ENCODE measurements around the gene C22orf23. TPM values are rescaled to one million over a fixed set of nuclear protein-coding genes. Genes with fewer than 3 reads are reported as not detected.

C22orf23 gene
- total and polyA plus RNA-seq, 9 of the 15 experiments (the other 6 are each of a cell fraction or from before 2014, with no cell fraction given): 0.25 to 1.0 (median 0.53) TPM

DNA sequence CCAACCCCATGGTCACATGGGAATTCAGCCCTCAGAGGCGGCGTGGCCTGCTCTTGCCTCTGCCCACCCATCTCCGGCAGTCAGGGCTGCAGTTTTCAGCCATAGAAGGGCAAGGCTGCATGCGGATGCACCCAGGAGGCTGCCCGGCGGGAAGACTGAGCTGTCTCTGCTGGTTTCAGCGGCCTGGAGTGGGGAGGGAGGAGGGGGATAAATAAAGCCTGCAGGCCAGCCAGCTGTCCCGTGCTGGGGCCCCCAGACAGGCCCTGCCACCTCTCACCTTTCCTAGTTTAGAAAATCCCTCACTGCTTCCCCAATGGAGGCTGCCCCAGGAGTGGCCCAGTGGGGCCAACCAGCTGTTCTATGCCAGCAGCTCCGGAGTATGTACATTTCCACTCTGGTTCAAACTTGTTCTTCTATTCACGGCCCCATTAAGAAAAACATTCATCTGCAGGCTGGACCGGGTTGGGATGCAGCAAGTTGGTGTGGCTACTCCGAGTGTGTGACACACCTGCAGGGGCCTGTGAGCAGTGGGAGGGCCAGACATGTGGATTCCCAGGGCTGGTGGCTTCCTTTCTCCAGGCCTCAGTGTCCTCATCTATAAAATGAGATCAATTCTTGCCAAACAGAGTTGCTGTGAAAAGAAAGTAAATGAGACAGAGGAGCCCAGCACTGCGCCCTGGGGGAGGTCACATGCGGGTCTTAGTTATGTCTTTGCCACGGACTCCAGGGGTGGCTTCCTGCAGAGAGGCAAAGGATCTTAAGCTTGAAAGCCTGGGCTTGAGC is 42.3 kb downstream of the C22orf23 start:
- Histone ChIP-seq H3K4me1 (replicated peaks in 1 of 2; ENCODE audit: control insufficient read depth in 2 of 2, insufficient read depth in 2 of 2, low read length in 2 of 2) (peaks cover 6 to 21% of the 10 kb centered on the region in 2 experiments; a peak in 4 of 5 replicates), H3K79me2 (ENCODE audit: control insufficient read depth, insufficient read depth, low read length) (peaks cover 8% of the 10 kb centered on the region; the same call in 2 of the 3 replicates), H3K27me3 (ENCODE audit: control insufficient read depth in 2 of 2, insufficient read depth in 2 of 2, low read length in 2 of 2) (no peaks in the 10 kb centered on the region), H3K36me3 (ENCODE audit: control insufficient read depth, insufficient read depth, low read length) (peaks cover 4% of the 10 kb centered on the region; the same call in 2 of the 3 replicates), H3K27ac (ENCODE audit: extremely low read depth, low read depth, low read length) (no peak overlapping the region), H3K4me3 (no peak overlapping the region), H3K9me1 (ENCODE audit: control insufficient read depth, insufficient read depth, low read length) (no peaks in the 10 kb centered on the region), H4K20me1 (replicated peaks; ENCODE audit: control insufficient read depth, insufficient read depth, low read length) (no peaks in the 10 kb centered on the region; the same call in 1 of the 2 replicates), H3K4me2 (ENCODE audit: insufficient read depth, low read length) (no peak overlapping the region), H3K9ac (ENCODE audit: insufficient read depth in 1 of 2, low read depth in 2 of 2, low read length in 2 of 2) (peak overlapping the region in 1 of 2 experiments; percentile 33; a peak in 1 of 4 replicates), H3K9me3 (replicated peaks; ENCODE audit: control insufficient read depth, insufficient read depth, low read depth, low read length) (no peaks in the 10 kb centered on the region), H2AFZ (ENCODE audit: low read depth, low read length) (no peak overlapping the region)
- ChIA-PET CTCF (ENCODE audit: low intra/inter-chr PET ratio) (no interaction called here), POLR2A (interaction anchor here (0.6 to 2.2 kb wide), 7 partner anchors 15 to 124 kb away, joined by 3 to 7 read pairs (median 4); no protein-coding TSS in a partner anchor)
- in situ Hi-C loops (cut with MboI) (no loop called here), intact Hi-C loops (cut with micrococcal nuclease) (no loop called here)
- ATAC-seq (no peak), FAIRE-seq (no peak), DNase-seq (ENCODE audit: extremely low read depth in 1 of 4, low spot score in 3 of 4) (no peak)
- BruUV-seq (replicated peaks): no TSS peak
- 89% methylated on average over 11 of the region's 15 CpGs for WGBS (ENCODE audit: insufficient coverage, low coverage, missing lambda C conversion rate)
- TF ChIP-seq ZNF133 (CRISPR knock-in tag; IDR thresholded peaks at IDR 0.05): no peak
- no peak for TF ChIP-seq MBD2 (IDR thresholded peaks at IDR 0.05; ENCODE audit: borderline replicate concordance, low read depth)
- no peak for TF ChIP-seq SUPT5H (IDR thresholded peaks at IDR 0.05)
- TF ChIP-seq MCM5 (IDR thresholded peaks at IDR 0.05; ENCODE audit: low read depth): no peak
- TF ChIP-seq CREM (IDR thresholded peaks at IDR 0.05; ENCODE audit: low read depth): no peak
- TF ChIP-seq, protein P1, sequence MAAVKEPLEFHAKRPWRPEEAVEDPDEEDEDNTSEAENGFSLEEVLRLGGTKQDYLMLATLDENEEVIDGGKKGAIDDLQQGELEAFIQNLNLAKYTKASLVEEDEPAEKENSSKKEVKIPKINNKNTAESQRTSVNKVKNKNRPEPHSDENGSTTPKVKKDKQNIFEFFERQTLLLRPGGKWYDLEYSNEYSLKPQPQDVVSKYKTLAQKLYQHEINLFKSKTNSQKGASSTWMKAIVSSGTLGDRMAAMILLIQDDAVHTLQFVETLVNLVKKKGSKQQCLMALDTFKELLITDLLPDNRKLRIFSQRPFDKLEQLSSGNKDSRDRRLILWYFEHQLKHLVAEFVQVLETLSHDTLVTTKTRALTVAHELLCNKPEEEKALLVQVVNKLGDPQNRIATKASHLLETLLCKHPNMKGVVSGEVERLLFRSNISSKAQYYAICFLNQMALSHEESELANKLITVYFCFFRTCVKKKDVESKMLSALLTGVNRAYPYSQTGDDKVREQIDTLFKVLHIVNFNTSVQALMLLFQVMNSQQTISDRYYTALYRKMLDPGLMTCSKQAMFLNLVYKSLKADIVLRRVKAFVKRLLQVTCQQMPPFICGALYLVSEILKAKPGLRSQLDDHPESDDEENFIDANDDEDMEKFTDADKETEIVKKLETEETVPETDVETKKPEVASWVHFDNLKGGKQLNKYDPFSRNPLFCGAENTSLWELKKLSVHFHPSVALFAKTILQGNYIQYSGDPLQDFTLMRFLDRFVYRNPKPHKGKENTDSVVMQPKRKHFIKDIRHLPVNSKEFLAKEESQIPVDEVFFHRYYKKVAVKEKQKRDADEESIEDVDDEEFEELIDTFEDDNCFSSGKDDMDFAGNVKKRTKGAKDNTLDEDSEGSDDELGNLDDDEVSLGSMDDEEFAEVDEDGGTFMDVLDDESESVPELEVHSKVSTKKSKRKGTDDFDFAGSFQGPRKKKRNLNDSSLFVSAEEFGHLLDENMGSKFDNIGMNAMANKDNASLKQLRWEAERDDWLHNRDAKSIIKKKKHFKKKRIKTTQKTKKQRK (IDR thresholded peaks at IDR 0.05; ENCODE audit: borderline replicate concordance, low read depth, low read length): no peak
- TF ChIP-seq SMAD4 (CRISPR knock-in tag; conservative IDR thresholded peaks at IDR 0.05): no peak
- TF ChIP-seq, protein P2, sequence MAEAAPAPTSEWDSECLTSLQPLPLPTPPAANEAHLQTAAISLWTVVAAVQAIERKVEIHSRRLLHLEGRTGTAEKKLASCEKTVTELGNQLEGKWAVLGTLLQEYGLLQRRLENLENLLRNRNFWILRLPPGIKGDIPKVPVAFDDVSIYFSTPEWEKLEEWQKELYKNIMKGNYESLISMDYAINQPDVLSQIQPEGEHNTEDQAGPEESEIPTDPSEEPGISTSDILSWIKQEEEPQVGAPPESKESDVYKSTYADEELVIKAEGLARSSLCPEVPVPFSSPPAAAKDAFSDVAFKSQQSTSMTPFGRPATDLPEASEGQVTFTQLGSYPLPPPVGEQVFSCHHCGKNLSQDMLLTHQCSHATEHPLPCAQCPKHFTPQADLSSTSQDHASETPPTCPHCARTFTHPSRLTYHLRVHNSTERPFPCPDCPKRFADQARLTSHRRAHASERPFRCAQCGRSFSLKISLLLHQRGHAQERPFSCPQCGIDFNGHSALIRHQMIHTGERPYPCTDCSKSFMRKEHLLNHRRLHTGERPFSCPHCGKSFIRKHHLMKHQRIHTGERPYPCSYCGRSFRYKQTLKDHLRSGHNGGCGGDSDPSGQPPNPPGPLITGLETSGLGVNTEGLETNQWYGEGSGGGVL (CRISPR knock-in tag; IDR thresholded peaks at IDR 0.05): no peak
- no peak for TF ChIP-seq NFE2L1 (tag; IDR thresholded peaks at IDR 0.05; ENCODE audit: borderline replicate concordance, low read depth)
- TF ChIP-seq, protein P3, sequence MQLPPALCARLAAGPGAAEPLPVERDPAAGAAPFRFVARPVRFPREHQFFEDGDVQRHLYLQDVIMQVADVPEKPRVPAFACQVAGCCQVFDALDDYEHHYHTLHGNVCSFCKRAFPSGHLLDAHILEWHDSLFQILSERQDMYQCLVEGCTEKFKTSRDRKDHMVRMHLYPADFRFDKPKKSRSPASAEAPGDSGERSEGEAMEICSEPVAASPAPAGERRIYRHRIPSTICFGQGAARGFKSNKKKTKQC (CRISPR knock-in tag; IDR thresholded peaks at IDR 0.05): no peak
- TF ChIP-seq, protein P4, sequence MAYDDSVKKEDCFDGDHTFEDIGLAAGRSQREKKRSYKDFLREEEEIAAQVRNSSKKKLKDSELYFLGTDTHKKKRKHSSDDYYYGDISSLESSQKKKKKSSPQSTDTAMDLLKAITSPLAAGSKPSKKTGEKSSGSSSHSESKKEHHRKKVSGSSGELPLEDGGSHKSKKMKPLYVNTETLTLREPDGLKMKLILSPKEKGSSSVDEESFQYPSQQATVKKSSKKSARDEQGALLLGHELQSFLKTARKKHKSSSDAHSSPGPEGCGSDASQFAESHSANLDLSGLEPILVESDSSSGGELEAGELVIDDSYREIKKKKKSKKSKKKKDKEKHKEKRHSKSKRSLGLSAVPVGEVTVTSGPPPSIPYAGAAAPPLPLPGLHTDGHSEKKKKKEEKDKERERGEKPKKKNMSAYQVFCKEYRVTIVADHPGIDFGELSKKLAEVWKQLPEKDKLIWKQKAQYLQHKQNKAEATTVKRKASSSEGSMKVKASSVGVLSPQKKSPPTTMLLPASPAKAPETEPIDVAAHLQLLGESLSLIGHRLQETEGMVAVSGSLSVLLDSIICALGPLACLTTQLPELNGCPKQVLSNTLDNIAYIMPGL (CRISPR knock-in tag; IDR thresholded peaks at IDR 0.05): no peak
- TF ChIP-seq ZNF23 (CRISPR knock-in tag; IDR thresholded peaks at IDR 0.05): no peak

All from K562 (cell line).